GM13977 (cell line): Measurements from ENCODE around the gene GNA12.

Experiments used
- DNase-seq: peaks from one replicate; pipeline ENCODE4 v3.0.0; 2012; ENCODE audit warnings: low spot score
- CTCF ChIP-seq: IDR thresholded peaks from 2 replicates; pipeline ENCODE4 v1.5.1; 2012; ENCODE audit warnings: mild to moderate bottlenecking, control low read depth; ENCODE audit not compliant: insufficient read depth; ENCODE audit errors: extremely low read depth, missing control alignments
- in situ Hi-C: fragments of 300-500 bp; cut with MboI; formaldehyde crosslinking; loops from one replicate; pipeline ENCODE4 v1.12.0; 2022; ENCODE audit warnings: low sequenced_read_pairs, low pct_unique_long_range_greater_than_20kb, mixed read lengths, inconsistent platforms; ENCODE audit not compliant: unreplicated experiment

Gene GNA12

GRCh38 chr7:2884161-2884560 lies 40.1 kb upstream of the GNA12 start:
- no peak for TF ChIP-seq CTCF
- in situ Hi-C loops: no loop called here
- no peak for DNase-seq

DNA sequence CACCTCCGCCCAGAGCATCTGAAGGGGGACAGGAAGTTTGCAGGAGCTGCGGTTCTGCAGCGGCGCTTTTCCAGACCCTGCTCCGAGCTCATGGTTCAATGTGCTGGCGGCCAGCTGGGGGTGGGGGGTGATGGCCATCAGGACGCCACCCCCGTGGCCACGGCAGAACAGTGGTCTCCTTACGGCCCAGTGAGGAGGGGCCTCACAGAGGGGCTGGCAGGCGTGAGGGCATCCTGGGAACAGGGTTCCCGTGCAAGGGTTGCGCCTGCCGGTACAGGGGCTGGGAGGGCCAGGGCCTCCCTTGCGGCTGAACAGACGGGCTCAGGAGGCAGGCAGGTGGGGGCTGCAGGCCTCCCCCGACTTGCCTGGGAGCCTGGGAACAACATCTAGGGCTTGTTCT lies 39.0 kb upstream of the GNA12 start:
- in situ Hi-C loops: no loop called here
- DNase-seq: no peak
- TF ChIP-seq CTCF: no peak

- no peak for TF ChIP-seq CTCF
- DNase-seq: no peak
- in situ Hi-C loops: no loop called here
These were observed 38.0 kb upstream of the GNA12 start for GRCh38 chr7:2882111-2882510.

GRCh38 chr7:2880874-2881533 lies 36.9 kb upstream of the GNA12 start:
- no peak for TF ChIP-seq CTCF
- in situ Hi-C loops: no loop called here
- no peak for DNase-seq

DNA sequence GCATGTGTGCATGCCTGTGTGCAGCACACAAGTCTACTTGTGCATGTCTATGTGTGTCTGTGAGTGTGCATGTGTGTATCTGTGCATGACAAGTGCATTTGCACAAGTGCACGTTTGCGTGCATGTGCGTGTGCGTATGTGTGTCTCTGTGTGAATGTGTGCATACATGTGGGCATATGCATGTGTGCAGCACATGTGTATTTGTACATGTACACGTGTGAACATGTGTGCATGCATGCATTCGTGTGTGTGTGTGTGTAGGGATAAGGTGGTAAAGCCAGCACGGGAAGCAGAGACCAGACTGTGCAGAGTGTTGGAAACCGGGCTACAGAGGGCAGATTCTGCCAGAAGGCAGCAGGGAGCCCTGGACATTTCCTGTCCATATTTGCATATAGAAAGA lies 35.9 kb upstream of the GNA12 start:
- TF ChIP-seq CTCF: no peak
- no peak for DNase-seq
- in situ Hi-C loops: no loop called here

DNA sequence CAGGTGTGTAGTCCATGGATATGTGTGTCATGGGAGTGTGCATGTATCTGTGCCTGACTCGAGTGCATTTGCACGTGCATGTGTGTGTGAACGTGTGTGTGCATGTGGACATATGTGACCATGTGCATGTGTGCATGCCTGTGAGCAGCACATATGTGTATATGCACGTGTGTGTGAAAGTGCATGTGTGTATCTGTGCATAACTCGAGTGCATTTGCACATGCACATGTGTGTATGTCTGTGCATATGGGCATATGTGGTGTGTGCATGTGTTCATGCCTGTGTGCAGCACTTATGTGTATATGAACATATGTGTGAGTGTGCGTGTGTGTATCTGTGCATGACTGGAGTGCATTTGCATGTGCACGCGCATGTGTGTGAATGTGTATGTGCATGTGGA lies 35.2 kb upstream of the GNA12 start:
- in situ Hi-C loops: no loop called here
- no peak for DNase-seq
- no peak for TF ChIP-seq CTCF
